Rectal smooth muscle tissue (tissue), 1 donor: ENCODE data around the gene TMEM164.

Experiments used
- H3K27ac ChIP-seq: one replicate; pipeline ENCODE4 v1.7.0; 2013; ENCODE audit warnings: low read depth, low read length, inconsistent platforms
- H3K27me3 ChIP-seq: one replicate; pipeline ENCODE4 v1.7.0; 2013; ENCODE audit warnings: low read length; ENCODE audit not compliant: control insufficient read depth, insufficient read depth
- H3K36me3 ChIP-seq: one replicate; pipeline ENCODE4 v1.7.0; 2013; ENCODE audit warnings: low read length; ENCODE audit not compliant: control insufficient read depth, insufficient read depth
- H3K4me1 ChIP-seq: one replicate; pipeline ENCODE4 v1.7.0; 2013; ENCODE audit warnings: low read length; ENCODE audit not compliant: control insufficient read depth, insufficient read depth
- H3K4me3 ChIP-seq: one replicate; pipeline ENCODE4 v1.7.0; 2013; ENCODE audit warnings: low read length
- H3K9ac ChIP-seq: one replicate; pipeline ENCODE4 v1.7.0; 2013; ENCODE audit warnings: low read length

TMEM164 gene

GRCh38 chrX:110006821-110007375, 4.0 kb downstream of the TMEM164 start:
- Histone ChIP-seq H3K9ac (no peak overlapping the region), H3K4me1 (no peaks in the 10 kb centered on the region), H3K36me3 (no peaks in the 10 kb centered on the region), H3K27ac (no peak overlapping the region), H3K27me3 (peaks cover 4% of the 10 kb centered on the region), H3K4me3 (no peak overlapping the region)

- Histone ChIP-seq H3K27ac (no peak overlapping the region), H3K4me3 (no peak overlapping the region), H3K9ac (no peak overlapping the region), H3K36me3 (no peaks in the 10 kb centered on the region), H3K4me1 (no peaks in the 10 kb centered on the region), H3K27me3 (peaks cover 4% of the 10 kb centered on the region)
Observed at GRCh38 chrX:110008011-110008635, 5.2 kb downstream of the TMEM164 start.

DNA sequence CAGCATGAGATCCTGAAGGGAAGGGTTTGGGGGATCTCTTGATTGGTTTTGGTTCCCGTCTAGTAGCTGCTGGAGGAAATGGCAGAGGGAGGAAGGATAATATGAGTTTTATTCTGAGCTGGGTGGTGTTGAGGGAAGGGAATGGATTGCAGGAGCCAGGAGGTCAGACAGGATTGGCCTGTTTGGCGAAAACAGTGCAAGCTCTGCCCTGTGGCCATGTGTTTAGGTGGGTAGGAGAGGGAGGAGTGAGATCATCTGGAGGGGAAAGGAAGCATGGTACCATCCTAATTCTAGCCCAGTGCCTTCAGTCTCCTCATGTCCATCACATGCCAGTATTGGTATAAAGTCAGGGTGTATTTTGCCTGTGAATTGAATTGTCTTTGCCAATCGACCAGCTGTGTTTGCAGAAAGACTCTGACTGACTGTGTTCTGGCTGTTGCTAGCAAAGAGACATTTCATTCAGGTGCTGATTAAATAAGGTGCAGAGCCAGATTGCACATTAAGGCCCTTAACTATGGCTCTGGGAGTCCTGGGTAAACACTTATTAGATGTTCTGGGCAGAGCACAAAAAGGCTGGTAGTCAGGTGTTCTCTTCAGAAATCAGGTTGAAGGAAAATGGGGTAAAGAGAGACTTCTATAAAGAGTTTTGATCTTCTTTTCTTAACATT, 10.0 kb downstream of the TMEM164 start:
- Histone ChIP-seq H3K27me3 (no peaks in the 10 kb centered on the region), H3K4me1 (no peaks in the 10 kb centered on the region), H3K9ac (no peak overlapping the region), H3K36me3 (no peaks in the 10 kb centered on the region), H3K27ac (no peak overlapping the region), H3K4me3 (no peak overlapping the region)

- Histone ChIP-seq H3K9ac (no peak overlapping the region), H3K4me3 (no peak overlapping the region), H3K36me3 (no peaks in the 10 kb centered on the region), H3K27ac (no peak overlapping the region), H3K27me3 (no peaks in the 10 kb centered on the region), H3K4me1 (no peaks in the 10 kb centered on the region)
Observed at GRCh38 chrX:110013968-110014367, 11.1 kb downstream of the TMEM164 start.

DNA sequence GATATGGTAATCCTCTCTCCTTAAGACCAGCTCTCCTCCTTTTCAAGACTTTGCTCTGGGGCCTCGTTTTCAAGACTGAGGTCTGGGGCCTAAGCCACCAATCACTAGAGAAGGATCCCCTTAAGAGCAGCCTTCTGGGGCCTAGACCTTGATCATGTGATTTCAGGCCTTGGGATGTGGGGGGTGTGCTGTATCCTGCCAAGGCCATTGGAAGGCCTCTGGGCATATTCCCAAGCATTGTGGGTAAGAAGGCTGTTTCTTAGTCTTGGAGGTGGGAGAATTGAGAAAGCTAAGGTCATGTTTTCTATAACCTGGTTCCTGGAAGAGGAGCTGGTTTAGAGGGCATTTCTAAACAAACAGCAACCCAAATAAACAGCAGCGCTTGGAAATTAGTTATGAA, 12.1 kb downstream of the TMEM164 start:
- H3K9ac ChIP-seq = no peak overlapping the region

DNA sequence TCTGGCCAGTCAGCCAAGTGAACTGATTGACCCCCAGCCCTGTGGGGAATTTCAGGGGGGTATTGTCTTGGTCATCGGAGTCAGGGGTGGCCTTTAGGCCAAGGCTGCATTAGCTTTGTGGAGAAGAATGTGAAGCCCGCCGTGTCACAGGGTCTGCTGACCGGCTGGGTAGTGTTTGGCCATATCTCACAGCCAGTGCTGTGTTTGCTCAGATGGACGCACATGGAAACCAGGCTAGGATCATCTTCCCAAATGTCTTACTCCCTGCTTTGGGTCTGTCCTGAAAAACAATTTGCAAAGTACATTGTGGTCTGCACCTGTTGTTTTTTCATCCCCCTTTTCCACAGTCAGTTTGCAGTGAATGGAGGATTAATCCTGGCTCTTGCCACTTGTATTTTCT, 13.0 kb downstream of the TMEM164 start:
- Histone ChIP-seq H3K9ac (no peak overlapping the region), H3K36me3 (no peaks in the 10 kb centered on the region), H3K4me1 (no peaks in the 10 kb centered on the region), H3K27me3 (no peaks in the 10 kb centered on the region), H3K27ac (no peak overlapping the region), H3K4me3 (no peak overlapping the region)

More for the DNA sequence above, 12.1 kb downstream of the TMEM164 start:
- no peaks in the 10 kb centered on the region for H3K4me1 ChIP-seq
- H3K27ac ChIP-seq = no peak overlapping the region
- no peaks in the 10 kb centered on the region for H3K27me3 ChIP-seq
- H3K4me3 ChIP-seq = no peak overlapping the region
- H3K36me3 ChIP-seq = no peaks in the 10 kb centered on the region

DNA sequence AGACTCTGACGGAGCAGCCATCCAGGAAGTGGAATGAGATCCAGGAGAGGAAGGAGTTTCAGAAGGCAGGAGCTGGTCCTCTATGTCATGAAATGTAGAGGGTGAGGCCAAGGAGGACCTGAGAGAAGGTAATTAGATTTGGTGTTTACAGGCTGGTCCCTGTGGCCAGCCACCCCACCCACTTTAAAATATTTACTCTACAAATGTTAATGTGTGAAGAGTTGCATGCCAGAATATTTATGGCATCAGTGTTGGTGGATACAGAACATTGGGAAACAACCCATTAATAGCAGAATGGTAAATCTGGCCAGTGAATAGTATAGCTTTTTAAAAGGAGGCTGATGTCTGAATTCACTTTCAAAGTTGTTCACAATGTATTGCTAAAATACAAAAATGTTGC, 17.6 kb downstream of the TMEM164 start:
- H3K36me3 ChIP-seq = no peaks in the 10 kb centered on the region
- no peak overlapping the region for H3K27ac ChIP-seq
- no peak overlapping the region for H3K9ac ChIP-seq
- no peaks in the 10 kb centered on the region for H3K4me1 ChIP-seq
- no peaks in the 10 kb centered on the region for H3K27me3 ChIP-seq
- H3K4me3 ChIP-seq = no peak overlapping the region

DNA sequence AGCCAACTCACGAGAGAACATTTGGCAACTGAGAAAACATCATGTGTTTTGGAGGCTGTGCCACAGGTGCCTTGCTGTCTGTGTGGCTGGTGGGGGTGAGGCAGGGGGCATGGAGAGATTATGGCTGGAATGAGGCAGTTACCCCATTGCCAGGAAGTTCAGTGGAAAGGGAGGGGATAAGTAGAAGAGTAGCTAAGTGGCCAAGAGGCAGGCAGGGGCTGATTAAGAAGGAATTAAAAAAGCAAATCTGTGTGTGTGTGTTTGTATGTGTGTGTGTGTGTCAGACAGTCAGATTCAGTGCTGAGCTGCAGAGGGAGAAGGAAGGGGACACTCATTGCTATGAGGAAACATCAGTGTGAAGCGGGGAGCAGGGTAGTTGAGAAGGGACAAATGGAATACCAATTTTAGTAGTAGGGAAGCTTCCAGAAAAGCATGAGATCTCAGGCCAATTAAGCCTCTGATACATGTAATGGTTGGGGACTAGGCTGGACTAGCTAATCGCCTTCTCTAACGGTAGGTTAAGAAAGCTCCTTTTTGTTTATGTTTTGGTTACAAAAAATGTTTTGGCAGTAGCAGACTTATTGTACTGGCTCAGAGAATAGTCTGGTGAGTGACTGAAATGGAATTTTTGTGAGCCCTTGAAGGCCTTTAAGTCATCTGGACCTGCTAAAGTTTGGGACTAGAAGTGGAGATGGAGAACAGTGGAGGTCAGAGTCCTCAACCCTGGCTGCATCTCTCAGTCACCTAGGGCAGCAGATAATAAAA, 18.5 kb downstream of the TMEM164 start:
- Histone ChIP-seq H3K4me1 (no peaks in the 10 kb centered on the region), H3K27me3 (no peaks in the 10 kb centered on the region), H3K4me3 (no peak overlapping the region), H3K27ac (no peak overlapping the region), H3K9ac (no peak overlapping the region), H3K36me3 (no peaks in the 10 kb centered on the region)

- Histone ChIP-seq H3K27ac (no peak overlapping the region), H3K4me1 (no peaks in the 10 kb centered on the region), H3K36me3 (no peaks in the 10 kb centered on the region), H3K27me3 (no peaks in the 10 kb centered on the region), H3K9ac (no peak overlapping the region), H3K4me3 (no peak overlapping the region)
Observed at GRCh38 chrX:110022599-110023448, 19.9 kb downstream of the TMEM164 start.

- Histone ChIP-seq H3K27ac (no peak overlapping the region), H3K4me1 (no peaks in the 10 kb centered on the region), H3K27me3 (no peaks in the 10 kb centered on the region), H3K4me3 (no peak overlapping the region), H3K36me3 (no peaks in the 10 kb centered on the region), H3K9ac (no peak overlapping the region)
Observed at GRCh38 chrX:110025395-110025794, 22.5 kb downstream of the TMEM164 start.

- no peaks in the 10 kb centered on the region for H3K27me3 ChIP-seq
Observed at GRCh38 chrX:110026099-110026844, 23.4 kb downstream of the TMEM164 start.

More at GRCh38 chrX:110026099-110026844, 23.4 kb downstream of the TMEM164 start:
- Histone ChIP-seq H3K4me1 (no peaks in the 10 kb centered on the region), H3K27ac (no peak overlapping the region), H3K9ac (no peak overlapping the region), H3K36me3 (no peaks in the 10 kb centered on the region), H3K4me3 (no peak overlapping the region)
